Measurements from ENCODE around the gene ATG10. TPM values are rescaled to one million over a fixed set of nuclear protein-coding genes. Genes with fewer than 3 reads are reported as not detected.

ATG10 gene
- 3.1 and 4.3 TPM in 2 replicates for total RNA-seq

DNA sequence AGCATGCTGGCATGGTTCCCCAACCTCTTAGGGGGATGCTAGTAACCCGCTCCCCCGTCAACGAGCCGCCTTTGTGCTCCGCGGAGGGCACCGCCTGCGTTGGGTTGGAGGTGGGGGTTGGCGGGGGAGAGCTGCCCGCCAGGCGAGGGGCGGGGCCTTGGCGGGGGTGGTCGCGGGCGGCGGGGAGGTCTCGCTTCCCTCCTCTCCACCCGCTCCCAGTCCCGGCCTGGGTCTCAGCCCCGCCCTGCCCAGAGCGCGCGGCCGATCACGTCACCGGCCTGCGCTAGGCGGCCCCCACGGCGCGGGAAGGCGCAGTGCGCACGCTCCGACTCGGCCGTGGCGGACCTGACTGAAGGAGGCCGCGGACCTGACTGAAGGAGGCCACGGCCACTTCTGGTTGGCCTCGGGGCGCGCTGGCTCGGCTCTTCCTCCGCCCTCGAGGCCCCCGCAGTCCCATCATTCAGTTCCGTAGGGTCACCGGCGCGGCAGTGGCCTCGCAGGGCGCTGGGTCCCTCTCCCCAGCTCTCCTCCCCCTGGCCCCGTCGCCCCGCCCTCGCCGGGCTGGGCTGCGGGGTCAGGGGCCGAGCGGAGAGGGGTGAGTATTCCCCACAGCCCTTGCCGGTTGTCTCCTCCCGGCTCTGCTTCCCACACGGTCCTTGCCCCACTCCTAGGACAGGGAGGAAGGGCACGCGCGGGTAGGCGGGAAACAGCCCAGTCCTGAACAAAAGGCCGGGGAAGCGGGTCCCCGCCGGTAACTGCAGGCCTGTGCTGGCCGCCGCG is at the start of gene ATG10:
TSS of gene ATG10 (plus strand) at position 312 of the 780 bp plus-strand sequence. CDS start 15,548 bp downstream, outside the sequence.

DNA sequence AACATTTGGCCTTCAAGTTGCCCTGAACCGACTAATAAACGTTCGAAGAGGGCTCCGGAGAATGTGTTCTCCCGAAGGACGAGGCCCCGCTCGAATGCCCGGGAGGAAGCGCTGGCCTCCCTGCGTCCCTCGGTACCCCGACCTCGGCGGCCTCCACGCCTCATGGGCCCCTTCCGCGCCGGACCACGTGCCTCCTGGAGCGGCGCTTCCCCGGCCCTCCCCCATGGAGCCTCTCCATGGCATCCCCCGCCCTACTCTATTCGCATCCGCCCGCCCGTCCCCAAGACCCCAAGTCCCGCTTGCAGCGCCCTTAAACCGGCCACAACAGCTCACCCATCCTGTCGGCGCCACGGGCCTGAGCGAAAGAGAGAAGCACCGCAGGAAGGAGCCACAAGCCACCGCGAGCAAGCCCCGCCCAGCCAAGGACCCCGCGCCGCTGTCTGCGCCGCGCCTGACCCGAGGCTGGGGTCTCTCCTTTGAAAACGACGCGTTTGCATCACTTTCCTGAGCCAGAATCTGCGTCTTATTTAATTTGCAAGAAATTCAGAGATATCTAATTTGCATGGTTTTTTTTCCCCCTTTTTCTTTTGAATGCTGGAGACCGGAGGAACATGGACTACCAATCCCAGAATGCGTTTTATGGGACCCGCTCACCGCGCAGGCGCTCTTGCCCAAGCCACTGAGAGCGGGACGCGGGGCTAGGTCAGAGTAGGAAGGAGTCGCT is 306.3 kb downstream of the ATG10 start, which contains the start of gene RPS23:
TSS of gene RPS23 (minus strand) at position 368 of the 724 bp plus-strand sequence. CDS start at position 337, 31 bp downstream.

Other genes with a start within 250 kb of the ATG10 start
- gene SSBP2, start 220.9 kb upstream of the ATG10 start, total RNA-seq: 27.2 and 31.8 TPM in 2 replicates